ENCODE measurements around the gene CDC34. TPM values are rescaled to one million over a fixed set of nuclear protein-coding genes. Genes with fewer than 3 reads are reported as not detected.

The CDC34 gene
- total and polyA plus RNA-seq, 9 of the 15 experiments (the other 6 are each of a cell fraction or from before 2014, with no cell fraction given) = 0.80 to 203 (median 65.5) TPM

GRCh38 chr19:531009-531752 lies 379 bp upstream of the CDC34 start (continued):
- TF ChIP-seq ZNF280B (CRISPR knock-in tag; IDR thresholded peaks at IDR 0.05) = no peak
- TF ChIP-seq CBX2 (IDR thresholded peaks at IDR 0.05; ENCODE audit: insufficient read depth, low read length, poor library complexity, severe bottlenecking) = no peak
- no peak for TF ChIP-seq SRSF7 (optimal IDR thresholded peaks at IDR 0.05; ENCODE audit: low read depth, low read length)
- no peak for TF ChIP-seq ZNF696 (CRISPR knock-in tag; conservative IDR thresholded peaks at IDR 0.05)
- TF ChIP-seq DPF2 (IDR thresholded peaks at IDR 0.05) = no peak
- TF ChIP-seq TAF7 (tag; IDR thresholded peaks at IDR 0.05) = no peak
- TF ChIP-seq SRSF3 (IDR thresholded peaks at IDR 0.05; ENCODE audit: insufficient read depth, low read length) = no peak
- no peak for TF ChIP-seq ZNF347 (CRISPR knock-in tag; IDR thresholded peaks at IDR 0.05; ENCODE audit: low read depth)
- no peak; the same call in 1 of the 2 replicates for TF ChIP-seq MED1 (CRISPR knock-in tag; IDR thresholded peaks at IDR 0.05; ENCODE audit: borderline replicate concordance)
- peak in 1 of 2 experiments; percentile 67; a peak in 2 of 4 replicates for TF ChIP-seq HDAC1 (IDR thresholded peaks at IDR 0.05)
- TF ChIP-seq ZBTB17 (CRISPR knock-in tag; IDR thresholded peaks at IDR 0.05) = peak; percentile 77; the same call in 1 of the 2 replicates
- TF ChIP-seq GATA2 (CRISPR knock-in tag; IDR thresholded peaks at IDR 0.05) = no peak
- TF ChIP-seq MEIS2 (IDR thresholded peaks at IDR 0.05; ENCODE audit: partially characterized antibody) = peak; percentile 93
- TF ChIP-seq ZNF197 (CRISPR knock-in tag; IDR thresholded peaks at IDR 0.05; ENCODE audit: low read depth) = 0 out of 2 replicates have a peak, but pooled peaks have one; percentile 39
- TF ChIP-seq HIVEP1 (CRISPR knock-in tag; IDR thresholded peaks at IDR 0.05) = no peak
- TF ChIP-seq TAF1 (IDR thresholded peaks at IDR 0.05; ENCODE audit: control insufficient read depth, extremely low read depth, insufficient read depth, low read length, severe bottlenecking) = no peak
- TF ChIP-seq CTCF (IDR thresholded peaks at IDR 0.05 in 2 of 3, conservative IDR thresholded peaks at IDR 0.05 in 1 of 3; ENCODE audit: insufficient read depth in 2 of 3, low read depth in 1 of 3, low read length in 3 of 3) = peak in 2 of 3 experiments; percentile 24 to 33; a peak in 3 of 6 replicates
- TF ChIP-seq CUX1 (CRISPR knock-in tag; IDR thresholded peaks at IDR 0.05) = no peak
- no peak for TF ChIP-seq LARP7 (IDR thresholded peaks at IDR 0.05)
- no peak for TF ChIP-seq PTTG1 (tag; IDR thresholded peaks at IDR 0.05; ENCODE audit: low read depth)

All from K562 (cell line).